HG03108 (cell line): ENCODE data around the gene SCLY.
A peak's percentile ranks its signal among the peaks of the same experiment; 100 is the strongest.
"Not testable (repeated sequence)": the region's sequence is repeated elsewhere in the genome, so short reads cannot be mapped to it uniquely, and the experiment has no call there.

Source experiments
- ATAC-seq: cut with Tn5 transposase; IDR thresholded peaks from one replicate; pipeline ENCODE4 v1.9.1; 2021; ENCODE audit warnings: moderate library complexity; ENCODE audit not compliant: unreplicated experiment

SCLY gene

DNA sequence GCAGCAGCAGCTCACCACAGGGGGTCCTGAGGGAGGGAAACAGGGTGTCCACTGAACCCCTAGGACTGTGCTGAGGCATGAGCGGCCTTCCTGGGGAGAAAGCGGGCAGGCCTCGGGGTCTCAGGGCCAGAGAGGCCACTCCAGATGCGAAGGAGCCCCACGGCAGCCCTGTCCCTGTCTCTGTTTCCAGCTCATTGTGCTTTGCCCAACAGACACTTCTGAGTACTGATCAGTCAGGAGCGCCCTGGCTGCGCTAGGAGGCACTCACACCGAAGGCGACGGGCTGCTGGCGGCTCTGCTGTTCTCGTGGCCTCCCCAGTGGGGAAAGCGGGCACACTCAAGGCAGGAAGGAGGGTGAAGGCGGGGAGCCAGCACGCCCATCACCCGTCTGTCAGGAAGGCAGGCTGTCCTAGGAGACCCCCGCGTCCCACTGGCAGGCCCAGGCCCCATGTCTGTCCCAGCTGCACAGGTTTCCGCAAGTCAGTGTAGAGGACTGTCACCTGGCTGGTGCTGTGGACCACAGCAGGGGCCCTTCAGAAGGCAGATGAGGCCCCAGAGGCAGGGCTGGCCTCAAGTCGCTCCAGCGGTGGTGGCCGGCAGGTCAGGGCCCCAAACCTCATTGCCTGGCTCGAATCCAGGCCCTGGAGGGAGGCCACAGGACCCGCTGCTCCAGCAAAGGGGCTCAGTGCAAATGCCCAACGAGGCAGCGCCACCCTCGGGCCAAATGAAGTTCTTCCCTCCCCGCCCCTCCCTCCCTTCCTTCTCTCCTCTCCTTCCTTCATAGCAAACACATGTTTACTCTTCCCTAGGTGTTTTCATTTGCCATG is 46.1 kb downstream of the SCLY start:
- peak; percentile 23 for ATAC-seq

DNA sequence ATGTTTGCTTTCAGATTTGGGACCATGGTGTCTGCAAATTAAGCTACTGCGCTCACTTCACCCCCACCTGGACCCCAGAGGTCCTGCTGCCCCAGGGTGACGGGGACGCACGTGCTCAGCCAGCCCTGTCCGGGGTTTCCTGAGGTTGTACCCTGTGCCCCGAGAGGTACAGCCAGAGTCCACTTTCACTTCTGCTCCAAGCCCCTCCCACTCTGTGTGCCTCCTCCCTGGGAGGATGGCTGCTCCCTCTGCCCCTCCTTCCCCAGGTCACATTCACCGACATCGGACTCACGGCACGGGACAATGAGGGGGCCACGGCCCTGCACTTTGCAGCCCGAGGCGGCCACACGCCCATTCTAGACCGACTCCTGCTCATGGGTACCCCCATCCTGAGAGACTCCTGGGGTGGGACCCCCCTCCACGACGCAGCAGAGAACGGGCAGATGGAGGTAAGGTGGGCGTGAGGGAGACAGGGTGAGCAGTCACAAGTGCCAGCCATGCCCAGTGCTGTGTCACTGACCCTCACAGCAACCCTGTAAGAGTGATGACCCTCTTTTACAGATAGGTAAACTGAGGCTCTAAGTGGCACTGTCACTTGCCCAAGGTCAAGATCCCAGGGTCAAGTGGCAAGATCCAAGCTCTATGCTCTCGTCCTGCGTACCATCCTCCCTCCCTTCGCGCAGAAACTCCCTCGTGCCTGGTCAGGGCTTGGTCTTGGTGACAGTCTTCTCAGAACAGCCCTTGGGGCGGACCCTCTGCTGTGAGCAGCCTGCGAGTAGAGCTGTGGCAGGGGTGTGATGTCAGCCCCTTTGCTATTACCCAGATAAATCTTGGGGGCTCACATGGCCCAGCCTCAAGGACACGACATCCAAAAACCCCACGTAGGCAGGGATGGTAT is 47.0 kb downstream of the SCLY start:
- peak; percentile 56 for ATAC-seq

DNA sequence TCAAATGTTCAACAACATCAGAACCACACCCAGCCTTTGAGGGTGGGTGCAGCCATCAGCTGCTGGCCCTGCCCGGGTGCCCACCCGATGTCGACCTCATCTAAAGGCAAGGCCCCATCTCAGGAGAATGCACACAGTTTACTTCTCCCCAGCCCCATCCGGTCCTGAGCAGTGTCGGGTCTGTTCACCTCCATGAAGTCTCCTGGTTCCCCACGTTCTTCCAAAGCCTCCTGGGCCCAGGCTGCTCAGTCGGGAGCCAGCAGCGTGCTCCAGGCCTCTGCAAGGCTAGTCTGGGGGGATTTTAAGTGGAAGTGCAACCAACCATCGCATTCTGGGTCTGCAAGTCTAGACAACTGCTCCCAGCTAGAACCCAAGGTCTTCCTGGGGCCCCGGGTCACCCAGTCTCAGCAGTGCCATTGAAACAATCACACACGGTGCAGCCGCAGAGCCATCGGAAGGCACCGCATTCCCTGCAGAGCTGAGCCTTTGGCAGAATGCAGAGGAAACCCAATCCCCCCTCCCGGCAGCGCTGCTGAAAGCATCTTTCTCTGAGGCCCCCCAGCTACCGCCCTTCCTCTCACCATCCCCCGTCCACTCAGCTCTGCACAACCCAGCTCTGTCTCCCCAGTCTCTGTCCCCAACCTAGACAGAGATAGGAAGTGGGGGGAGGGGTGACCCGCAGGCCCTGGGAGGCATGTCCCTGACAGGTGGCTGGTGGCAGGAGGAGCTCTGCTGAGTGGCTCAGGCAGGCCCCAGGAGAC is 47.8 kb downstream of the SCLY start:
- no peak for ATAC-seq

DNA sequence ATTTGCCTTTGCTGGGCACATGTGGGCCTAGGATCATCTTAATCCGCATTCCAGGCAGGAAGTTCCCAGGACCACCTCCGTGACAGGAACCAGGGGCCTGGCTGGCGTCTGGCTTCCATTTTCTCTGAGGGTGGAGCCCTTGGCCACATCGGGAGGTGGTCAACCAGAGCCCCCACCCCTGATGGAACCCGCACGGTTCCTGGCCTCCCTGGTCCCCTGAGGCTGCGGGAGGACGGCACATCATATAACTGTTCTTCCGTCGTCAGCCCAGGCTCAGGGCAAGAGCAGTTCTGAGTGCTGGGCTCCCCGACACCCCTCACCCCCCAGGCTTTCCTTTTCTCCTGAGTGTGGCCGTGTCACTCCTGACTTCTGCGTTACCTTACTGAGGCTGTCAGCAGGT is 52.8 kb downstream of the SCLY start:
- no peak for ATAC-seq

DNA sequence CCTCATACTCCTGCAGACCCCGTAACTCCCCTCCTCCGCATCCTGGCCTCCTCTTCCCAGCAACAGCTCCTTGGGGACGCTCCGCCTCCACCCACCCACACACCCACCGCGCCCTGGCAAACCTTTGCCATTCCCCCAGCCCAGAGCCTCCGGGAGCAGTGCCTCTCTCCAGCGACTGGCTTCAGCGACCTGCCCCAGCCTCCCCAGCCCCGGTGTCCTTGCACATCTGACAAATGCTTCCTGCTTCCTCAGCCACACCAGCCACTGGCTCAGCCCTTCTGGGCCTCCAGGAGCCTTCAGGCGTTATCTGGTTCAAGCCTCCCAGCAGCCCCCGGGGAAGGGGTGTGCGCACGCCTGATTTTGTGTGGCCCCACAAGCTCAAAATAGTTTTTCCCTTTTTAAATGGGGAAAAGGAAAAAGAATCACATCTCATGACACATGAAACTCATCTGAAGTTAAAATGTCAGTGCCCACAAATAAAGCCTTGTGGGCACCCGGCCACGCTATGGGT is 53.6 kb downstream of the SCLY start:
- no peak for ATAC-seq

DNA sequence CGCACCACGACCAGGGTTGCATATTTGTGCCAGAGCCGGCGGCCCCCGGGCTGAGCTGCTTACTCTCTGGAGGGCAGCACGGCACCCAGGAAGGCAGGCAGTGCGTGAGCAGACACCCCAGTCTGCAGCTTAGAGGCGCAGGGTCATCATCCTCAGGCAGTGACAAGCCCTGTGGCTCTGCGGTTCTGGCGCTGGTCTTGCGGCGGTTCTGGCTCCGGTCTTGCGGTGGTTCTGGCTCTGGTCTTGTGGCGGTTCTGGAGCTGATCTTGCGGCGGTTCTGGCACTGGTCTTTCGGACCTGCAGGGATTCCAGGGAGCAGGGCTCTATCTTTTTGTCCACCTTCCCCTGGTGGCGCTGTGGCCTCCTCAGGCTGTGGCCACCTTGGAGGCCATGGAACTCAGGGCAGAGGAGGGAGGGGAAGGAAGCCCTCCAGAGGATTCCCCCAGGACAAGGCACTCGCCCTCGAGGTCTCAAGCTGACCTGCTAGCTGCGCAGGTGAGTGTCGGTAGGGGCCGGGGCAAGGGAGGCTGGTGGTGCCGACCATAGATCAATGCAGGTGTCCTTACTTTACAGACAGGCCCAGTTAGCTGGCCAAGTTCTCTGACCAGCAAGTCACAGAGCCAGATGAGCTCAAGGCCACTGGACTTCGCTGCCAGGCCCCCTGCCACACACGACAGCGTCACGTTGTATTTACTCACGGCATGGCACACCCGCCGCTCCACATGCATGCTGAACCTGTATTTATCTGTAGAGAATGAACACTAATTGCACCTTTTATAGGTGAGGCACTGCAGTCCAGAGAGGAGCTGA is 54.3 kb downstream of the SCLY start:
- no peak for ATAC-seq

DNA sequence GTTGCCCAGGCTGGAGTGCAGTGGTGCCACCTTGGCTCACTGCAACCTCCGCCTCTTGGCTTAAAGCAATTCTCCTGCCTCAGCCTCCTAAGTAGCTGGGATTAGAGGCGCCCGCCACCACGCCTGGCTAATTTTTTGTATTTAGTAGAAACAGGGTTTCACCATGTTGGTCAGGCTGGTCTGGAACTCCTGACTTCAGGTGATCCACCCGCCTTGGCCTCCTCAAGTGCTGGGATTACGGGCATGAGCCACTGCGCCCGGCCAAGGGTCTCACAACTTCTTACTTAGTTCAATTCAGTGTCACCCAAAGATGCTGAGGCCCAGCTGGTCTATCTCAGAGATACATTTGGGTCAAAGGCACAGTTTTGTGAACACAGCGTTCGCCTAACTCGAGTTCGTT is 54.9 kb downstream of the SCLY start:
- ATAC-seq: not testable (repeated sequence)

DNA sequence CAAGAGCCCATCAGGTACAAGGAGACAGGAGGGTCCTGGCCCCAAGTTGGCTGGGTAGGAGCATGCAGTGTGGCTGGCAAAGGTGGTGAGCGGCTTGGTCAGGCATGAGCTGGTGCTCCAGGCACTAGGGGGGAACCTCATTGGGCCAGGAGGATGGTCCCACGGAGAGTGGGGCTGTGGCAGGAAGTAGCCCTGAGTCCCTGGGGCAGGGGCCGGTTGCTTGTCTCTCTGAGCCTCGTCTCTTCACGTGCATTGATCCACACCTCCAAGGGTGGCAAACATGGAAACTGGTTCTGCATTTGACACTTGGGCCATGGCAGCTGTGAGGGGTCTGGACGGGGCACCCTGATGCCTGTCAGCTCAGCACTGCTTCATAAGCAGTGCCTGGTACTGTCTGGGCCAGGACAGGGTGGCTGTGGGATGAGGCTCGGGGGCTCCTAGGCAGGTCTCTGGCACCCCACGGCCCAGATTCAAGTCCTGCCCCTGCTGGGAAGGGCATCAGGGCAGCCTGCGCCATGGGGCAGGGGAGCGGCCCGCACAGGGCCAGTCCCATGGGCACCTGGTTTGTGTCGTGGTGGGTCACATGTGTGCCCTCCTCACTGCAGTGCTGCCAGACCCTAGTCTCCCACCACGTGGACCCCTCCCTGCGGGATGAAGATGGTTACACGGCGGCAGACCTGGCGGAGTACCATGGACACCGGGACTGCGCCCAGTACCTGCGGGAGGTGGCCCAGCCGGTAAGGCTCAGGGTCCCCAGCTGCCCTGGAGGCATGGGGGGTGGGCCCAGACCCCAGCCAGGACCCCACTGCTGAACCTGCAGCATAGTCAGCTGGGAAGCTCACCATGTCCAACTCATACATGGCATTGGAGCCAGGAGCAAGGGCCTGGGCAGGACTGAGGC is 55.7 kb downstream of the SCLY start:
- ATAC-seq: no peak

DNA sequence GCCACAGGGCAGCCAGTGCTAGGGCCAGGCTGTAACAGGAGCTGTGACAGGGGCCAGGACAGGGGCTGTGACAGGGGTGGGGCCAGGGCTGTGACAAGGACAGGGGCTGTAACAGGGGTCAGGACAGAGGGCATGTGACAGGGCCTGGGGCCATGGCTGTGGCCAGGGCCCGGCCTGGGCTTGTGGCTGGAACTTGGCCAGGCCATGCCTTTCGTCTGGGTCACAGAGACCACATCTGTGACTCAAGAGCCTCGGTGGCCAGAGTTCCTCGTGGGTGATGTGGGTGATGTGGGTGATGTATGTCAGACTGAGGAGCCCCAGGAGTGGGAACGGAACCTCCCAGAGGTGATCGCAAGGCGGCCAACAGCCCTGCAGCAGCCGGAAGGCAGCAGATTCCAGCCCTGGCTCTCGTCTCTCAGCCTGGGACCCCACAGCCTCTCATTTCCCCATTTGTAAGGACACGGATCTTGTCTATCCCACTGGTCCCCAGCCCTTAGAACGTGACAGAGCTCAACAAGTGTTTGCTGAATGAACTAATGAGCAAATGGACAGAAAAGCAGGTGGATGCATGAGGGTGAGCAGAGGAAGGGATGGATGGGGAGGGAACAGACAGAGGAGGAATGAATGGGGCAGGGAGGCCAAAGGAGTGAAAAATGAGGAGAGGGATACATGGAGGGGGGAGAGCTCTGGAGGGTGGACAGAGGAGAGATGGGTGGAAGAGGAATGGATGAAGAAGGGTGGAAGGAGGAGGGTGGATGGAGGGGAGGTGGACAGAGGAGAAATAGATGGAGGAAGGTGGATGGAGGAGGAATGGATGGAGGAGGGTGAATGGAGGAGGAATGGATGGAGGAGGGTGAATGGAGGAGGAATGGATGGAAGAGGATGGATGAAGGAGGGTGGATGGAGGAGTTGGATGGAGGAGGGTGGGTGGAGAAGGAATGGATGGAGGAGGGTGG is 56.7 kb downstream of the SCLY start:
- no peak for ATAC-seq

DNA sequence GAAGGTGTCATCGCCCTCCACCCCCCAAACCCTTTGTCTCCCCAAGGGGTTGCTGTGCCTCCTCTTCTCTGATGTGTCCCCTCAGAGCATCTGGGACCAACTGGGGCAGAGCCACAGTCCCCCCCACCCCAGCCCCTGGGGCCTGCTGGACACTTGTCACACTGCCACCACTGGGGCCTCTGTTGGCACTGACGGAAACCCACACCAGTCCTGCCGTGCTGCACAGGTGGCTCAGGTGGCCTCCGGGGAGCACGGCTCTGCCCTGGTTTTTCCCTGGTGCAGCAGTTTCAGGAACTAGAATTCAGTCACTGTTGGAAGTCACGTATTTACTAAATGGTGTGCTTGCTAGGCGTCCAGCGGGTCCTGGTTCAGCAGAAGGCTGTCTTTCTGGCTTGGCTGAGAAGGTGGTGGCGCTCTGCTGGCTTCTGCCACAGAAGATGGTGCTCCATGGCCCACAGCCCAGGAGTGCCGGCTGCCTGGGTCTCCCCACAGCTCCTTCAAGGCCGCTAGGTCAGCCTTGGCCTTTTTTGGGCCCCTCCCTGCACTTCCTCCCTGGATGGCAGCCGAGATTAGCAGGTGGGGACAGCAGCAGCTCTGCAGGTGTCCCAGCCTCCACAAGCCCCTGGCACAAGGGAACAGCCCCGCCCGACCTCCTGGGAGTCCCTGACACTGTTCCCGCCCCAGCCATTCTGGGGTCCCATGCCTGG is 59.1 kb downstream of the SCLY start:
- ATAC-seq: no peak

DNA sequence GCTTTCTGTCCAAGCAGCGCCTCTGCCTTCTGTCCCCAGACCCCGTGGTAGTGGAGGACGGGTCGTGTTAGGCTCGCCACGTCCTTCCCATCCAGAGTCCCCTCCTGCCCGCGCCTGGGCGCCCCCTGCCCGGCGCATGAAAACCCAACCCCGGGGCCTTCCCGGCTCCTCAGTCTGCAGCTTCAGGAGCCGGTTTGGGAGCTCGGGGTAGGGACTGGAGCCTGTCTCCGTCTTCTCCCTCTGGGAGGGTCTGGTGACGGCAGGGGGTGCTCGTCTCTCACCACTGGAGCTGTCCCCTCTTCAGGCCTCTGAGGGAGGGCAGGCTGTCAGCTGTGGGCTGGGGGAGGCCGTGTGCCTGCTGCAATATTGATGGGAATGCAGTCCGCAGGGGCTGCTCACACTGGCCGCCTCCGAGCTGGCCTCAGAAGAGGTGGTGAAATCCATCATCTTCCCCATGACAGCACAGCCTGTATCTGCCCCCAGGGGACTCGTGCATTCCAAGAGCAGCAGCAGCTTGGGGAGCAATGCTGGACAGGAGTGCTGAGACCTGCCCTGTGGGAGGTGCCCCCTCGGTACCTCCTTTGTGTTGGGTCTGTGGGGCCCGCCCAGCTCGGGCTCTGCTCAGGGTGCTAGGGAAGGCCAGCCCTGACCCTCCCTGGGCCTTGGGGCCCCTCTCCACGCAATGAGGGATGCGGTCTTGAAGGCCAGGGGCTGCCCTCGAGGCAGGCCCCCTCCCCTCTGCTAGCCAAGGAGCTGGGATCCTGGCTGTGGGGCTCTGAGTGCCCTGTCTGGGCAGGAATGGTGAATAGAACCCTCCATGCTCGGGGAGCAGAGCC is 59.9 kb downstream of the SCLY start:
- no peak for ATAC-seq

DNA sequence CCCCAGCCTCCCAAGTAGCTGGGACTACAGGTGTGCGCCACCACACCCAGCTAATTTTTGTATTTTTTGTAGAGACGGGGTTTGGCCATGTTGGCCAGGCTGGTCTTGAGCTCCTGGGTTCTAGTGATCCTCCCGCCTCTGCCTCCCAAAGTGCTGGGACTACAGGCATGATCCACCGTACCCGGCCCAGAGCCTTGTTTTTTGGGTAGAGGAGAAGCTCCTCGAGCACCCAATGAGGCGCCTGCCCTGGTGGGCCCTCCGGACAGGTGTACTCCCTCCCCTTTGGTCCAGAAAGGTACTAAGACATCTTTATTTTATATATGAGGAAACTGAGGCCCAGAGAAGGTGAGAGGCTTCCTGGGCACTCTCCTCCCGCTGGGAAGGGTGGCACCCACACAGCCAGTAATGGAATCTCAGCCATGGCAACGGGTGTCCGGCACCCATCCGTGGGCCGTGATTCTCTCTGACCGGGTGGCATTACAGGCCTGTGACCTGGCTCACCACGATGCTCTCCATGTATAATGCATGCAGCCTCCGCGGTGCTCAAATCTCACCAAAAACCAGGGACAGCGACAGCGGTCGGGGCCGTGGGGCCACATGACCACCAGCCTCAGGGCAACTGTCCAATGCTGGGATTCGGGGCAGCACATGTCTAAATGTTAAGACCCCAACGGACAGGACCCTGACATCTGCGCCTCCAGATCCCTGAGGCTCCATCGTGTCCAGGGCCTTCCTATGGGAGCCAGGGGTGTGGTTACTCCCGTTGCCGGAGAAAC is 60.9 kb downstream of the SCLY start:
- ATAC-seq: no peak

DNA sequence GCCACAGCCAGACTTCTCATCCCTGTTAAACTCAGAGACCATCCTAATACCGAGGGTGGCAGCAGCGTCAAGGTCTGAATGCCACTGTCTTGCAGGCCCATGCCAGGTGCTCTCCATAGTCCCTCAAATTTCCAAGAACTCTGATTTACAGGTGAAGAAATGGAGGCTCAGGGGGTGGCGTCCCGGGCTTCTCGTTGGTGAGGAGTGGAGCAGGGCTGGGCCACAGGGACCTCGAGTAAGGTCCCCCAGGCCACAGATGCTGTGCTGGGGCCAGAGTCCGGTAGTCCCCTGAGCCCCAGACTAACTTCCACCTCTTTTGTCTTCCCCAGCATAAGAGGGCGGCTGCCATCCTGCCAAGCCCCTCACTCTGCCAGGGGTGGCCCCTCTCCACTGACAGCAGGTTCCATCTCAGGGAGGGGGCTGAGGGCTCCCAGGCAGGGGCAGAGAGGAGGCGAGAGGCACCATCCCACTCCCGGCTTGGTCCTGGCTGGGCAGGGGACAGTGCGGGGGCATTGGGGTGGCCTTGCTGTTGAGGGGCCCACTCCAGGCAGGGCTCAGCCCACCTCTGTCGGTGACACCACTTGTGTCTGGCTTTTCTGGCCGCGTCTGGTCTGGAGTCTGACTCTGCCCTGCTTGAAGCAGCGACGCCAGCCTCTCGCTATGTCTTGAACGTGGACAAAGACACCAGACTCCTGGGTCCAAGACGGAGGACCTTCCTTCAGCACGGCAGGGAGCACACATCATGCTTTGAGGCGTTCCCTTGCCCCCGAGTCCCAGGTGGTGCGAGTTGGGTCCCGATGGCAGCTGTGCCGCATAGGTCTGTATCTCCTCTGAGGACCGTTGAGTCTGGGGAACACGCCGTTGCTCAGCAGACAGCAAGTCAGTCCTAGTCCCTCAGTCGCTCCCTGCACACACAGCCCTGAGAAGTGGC is 61.8 kb downstream of the SCLY start:
- no peak for ATAC-seq

DNA sequence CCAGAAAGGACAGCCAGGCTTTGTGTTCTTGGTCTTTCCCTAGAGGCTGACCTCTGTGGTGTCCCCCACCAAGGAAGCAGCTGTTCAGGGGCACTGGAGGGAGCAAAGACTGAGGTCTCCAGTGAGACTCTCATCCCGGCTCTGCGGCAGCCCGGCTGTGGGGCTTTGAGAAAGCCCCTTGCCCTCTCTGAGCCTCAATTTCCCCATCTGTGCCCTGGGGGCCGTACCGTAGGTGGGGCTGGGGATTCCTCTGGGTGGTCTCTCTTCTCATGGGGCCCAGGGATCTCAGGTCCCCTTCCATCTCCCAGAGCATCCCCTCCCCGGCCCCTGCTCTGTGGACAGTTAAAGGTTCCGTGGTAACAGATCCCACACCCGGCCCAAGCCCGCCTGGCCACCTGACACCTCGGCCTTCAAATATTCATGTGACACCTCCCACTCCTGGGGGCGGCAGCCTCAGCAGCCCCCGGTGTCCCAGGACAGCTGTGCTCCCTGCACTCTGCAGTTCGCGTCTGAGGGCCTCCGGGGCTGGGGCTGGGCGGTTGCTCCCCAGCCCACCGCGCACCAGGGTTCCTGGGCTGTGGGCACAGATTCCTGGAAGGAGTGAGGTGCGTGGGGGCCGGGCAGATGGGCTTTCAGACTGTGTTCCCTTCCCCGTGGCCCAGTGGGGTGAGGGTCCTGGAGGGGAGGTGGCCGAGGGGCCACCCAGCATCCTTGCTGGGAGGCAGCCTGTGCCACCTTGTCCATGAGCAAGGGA is 62.6 kb downstream of the SCLY start:
- no peak for ATAC-seq
